ENCODE measurements around the gene B4GALT4.

GRCh38 chr3:119261055-119261454, 20.4 kb upstream of the B4GALT4 start:
- TF ChIP-seq CTCF (IDR thresholded peaks at IDR 0.05 in 4 of 5, conservative IDR thresholded peaks at IDR 0.05 in 1 of 5) (no peak), POLR2A (IDR thresholded peaks at IDR 0.05) (no peak)
